Epithelial cell of esophagus (primary cell): Measurements from ENCODE around the gene MRPS22.
"Not testable (repeated sequence)": the region's sequence is repeated elsewhere in the genome, so short reads cannot be mapped to it uniquely, and the experiment has no call there.

Experiments
- DNase-seq: peaks from one replicate; pipeline ENCODE4 v3.0.0; 2010; ENCODE audit warnings: low read depth
- H3K4me3 ChIP-seq: 2 replicates; pipeline ENCODE4 v1.5.1; 2011; ENCODE audit warnings: mild to moderate bottlenecking, low read length, control low read depth
- CTCF ChIP-seq: IDR thresholded peaks from 2 replicates; pipeline ENCODE4 v1.5.1; 2011; ENCODE audit warnings: low read depth, mild to moderate bottlenecking, low read length, control low read depth, inconsistent platforms; ENCODE audit not compliant: insufficient read depth; ENCODE audit errors: missing control alignments

The MRPS22 gene

DNA sequence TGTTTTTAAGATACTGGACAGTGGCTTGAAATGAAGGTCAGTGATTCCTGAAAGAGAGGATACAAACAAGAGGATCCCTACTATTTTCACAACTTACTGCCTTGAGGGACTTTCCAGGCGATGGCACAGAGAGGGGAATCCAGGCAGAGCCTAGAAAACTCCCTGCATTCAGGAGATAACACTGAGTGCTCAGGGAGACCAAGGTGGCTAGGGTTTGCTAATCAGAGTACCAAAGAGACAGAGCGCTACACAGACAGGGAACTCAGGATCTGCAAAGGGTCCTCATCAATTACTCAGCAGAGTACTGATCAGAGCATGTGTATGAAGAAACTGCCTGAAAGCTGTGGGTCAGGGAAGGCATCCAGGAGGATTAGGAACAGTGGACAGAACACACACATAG lies 11.7 kb upstream of the MRPS22 start:
- no peak for TF ChIP-seq CTCF
- no peak overlapping the region for H3K4me3 ChIP-seq
- DNase-seq, result no peak

DNA sequence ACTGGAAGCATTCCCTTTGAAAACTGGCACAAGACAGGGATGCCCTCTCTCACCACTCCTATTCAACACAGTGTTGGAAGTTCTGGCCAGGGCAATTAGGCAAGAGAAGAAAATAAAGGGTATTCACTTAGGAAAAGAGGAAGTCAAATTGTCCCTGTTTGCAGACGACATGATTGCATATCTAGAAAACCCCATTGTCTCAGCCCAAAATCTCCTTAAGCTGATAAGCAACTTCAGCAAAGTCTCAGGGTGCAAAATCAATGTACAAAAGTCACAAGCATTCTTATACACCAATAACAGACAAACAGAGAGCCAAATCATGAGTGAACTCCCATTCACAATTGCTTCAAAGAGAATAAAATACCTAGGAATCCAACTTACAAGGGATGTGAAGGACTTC lies 9.1 kb upstream of the MRPS22 start:
- not testable (repeated sequence) for H3K4me3 ChIP-seq, DNase-seq

- TF ChIP-seq CTCF, result no peak
- no peak overlapping the region for H3K4me3 ChIP-seq
- DNase-seq, result no peak
These were observed 5.4 kb upstream of the MRPS22 start for GRCh38 chr3:139338405-139338804.

- no peak for TF ChIP-seq CTCF
- H3K4me3 ChIP-seq, result no peak overlapping the region
- DNase-seq, result no peak
These were observed 4.5 kb upstream of the MRPS22 start for GRCh38 chr3:139339219-139339906.

DNA sequence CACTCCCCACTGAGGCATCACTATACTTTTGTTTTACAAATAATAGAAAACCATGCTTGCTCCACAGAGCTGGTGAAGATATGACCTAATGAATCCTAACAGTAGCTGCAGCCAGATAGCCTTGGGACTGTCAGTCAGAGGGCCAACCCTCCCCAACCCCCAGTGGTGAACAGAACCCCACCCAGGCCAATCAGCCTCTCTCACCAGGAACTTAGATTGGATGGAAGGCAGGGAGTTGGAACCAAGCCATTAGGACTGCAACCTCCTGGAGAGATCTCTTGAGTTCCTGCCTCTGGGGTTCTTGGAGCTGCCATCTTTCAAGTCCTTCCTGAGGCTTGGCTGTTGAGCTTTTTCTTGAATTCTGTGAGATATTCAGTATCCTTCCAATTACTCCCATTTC lies 3.0 kb upstream of the MRPS22 start:
- TF ChIP-seq CTCF, result no peak

GRCh38 chr3:139342054-139342453 lies 1.8 kb upstream of the MRPS22 start:
- no peak for TF ChIP-seq CTCF
- DNase-seq, result no peak
- H3K4me3 ChIP-seq, result no peak overlapping the region

More for the DNA sequence above, 3.0 kb upstream of the MRPS22 start:
- DNase-seq, result no peak
- H3K4me3 ChIP-seq, result no peak overlapping the region

DNA sequence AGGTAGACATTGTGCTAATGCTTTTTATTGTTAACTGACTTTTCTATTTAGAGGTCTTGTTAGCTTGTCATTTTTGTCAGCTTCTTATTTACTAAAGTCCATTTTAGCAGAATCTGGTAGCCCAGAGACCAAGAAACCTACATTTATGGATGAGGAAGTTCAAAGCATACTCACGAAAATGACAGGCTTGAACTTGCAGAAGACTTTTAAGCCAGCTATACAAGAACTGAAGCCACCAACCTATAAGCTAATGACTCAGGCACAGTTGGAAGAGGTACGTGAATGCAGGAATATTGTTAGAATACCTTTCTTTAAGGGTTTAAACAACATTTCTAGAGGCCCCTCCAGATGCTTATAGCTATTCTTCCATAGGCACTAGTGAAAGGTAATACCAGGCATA lies 3.0 kb downstream of the MRPS22 start:
- TF ChIP-seq CTCF, result no peak
- peak; percentile 68 for DNase-seq
- H3K4me3 ChIP-seq, result no peak overlapping the region
